Coronary artery (tissue), 2 donors: ENCODE results near the gene CD33.

Source experiments
- DNase-seq: peaks from one replicate; pipeline ENCODE4 v3.0.0-alpha.2; 2017; ENCODE audit warnings: low spot score
- H3K27ac ChIP-seq, 2 donors: fragments of 200-600 bp; sonication (generic); one replicate each; pipeline ENCODE4 v1.5.1; 2016 to 2019
- H3K4me3 ChIP-seq: fragments of 200-600 bp; sonication (generic); 2 replicates; pipeline ENCODE4 v1.5.1; 2016; ENCODE audit warnings: mild to moderate bottlenecking, moderate library complexity
- TF ChIP-seq, protein P1 (sequence below): fragments of 200-600 bp; sonication (generic); IDR thresholded peaks from one replicate; pipeline ENCODE4 v1.5.1; 2019; ENCODE audit warnings: antibody characterized with exemption

CD33 gene

GRCh38 chr19:51186323-51186722, 38.6 kb upstream of the CD33 start:
- TF ChIP-seq, protein P1, sequence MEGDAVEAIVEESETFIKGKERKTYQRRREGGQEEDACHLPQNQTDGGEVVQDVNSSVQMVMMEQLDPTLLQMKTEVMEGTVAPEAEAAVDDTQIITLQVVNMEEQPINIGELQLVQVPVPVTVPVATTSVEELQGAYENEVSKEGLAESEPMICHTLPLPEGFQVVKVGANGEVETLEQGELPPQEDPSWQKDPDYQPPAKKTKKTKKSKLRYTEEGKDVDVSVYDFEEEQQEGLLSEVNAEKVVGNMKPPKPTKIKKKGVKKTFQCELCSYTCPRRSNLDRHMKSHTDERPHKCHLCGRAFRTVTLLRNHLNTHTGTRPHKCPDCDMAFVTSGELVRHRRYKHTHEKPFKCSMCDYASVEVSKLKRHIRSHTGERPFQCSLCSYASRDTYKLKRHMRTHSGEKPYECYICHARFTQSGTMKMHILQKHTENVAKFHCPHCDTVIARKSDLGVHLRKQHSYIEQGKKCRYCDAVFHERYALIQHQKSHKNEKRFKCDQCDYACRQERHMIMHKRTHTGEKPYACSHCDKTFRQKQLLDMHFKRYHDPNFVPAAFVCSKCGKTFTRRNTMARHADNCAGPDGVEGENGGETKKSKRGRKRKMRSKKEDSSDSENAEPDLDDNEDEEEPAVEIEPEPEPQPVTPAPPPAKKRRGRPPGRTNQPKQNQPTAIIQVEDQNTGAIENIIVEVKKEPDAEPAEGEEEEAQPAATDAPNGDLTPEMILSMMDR: no peak
- Histone ChIP-seq H3K27ac (no peak overlapping the region), H3K4me3 (no peak overlapping the region)
- no peak for DNase-seq

GRCh38 chr19:51187395-51188226, 37.3 kb upstream of the CD33 start:
- DNase-seq: no peak
- TF ChIP-seq, protein P1: no peak
- H3K4me3 ChIP-seq: no peak overlapping the region
- no peak overlapping the region for H3K27ac ChIP-seq

- TF ChIP-seq, protein P1: no peak
- Histone ChIP-seq H3K27ac (no peak overlapping the region), H3K4me3 (no peak overlapping the region)
- no peak for DNase-seq
Measured at GRCh38 chr19:51188227-51188559, 36.7 kb upstream of the CD33 start.

DNA sequence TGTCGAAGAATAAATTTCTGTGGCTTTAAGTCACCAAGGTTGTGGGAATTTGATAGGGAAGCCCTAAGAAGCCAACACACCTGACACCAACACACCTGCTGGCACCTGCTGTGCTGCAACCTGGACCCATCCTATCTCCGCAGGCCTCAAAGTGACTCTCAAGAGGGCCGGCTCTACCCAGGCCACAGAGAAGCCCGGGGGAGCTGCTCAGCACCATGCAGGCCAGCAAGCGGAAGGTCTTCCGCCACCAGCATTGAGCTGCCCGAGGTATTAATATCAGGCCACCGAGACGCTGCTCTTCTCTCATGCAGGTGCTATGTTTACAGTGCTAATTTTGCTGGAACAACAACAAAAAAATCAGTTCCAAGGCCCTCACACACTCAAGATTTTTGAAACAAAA, 32.2 kb upstream of the CD33 start:
- Histone ChIP-seq H3K4me3 (no peak overlapping the region), H3K27ac (no peak overlapping the region)
- TF ChIP-seq, protein P1: no peak
- DNase-seq: no peak

- Histone ChIP-seq H3K27ac (no peak overlapping the region), H3K4me3 (no peak overlapping the region)
- no peak for DNase-seq
- TF ChIP-seq, protein P1: no peak
Measured at GRCh38 chr19:51194527-51195315, 30.2 kb upstream of the CD33 start.

- H3K27ac ChIP-seq: no peak overlapping the region
- H3K4me3 ChIP-seq: no peak overlapping the region
Measured at GRCh38 chr19:51195316-51195586, 29.6 kb upstream of the CD33 start.

More at GRCh38 chr19:51195316-51195586, 29.6 kb upstream of the CD33 start:
- no peak for DNase-seq
- TF ChIP-seq, protein P1: no peak
